ENCODE data around the gene CCDC60.

GRCh38 chr12:119589097-119589496, 254.6 kb downstream of the CCDC60 start:
- no peak for TF ChIP-seq POLR2A (IDR thresholded peaks at IDR 0.05)
- TF ChIP-seq, protein P1, sequence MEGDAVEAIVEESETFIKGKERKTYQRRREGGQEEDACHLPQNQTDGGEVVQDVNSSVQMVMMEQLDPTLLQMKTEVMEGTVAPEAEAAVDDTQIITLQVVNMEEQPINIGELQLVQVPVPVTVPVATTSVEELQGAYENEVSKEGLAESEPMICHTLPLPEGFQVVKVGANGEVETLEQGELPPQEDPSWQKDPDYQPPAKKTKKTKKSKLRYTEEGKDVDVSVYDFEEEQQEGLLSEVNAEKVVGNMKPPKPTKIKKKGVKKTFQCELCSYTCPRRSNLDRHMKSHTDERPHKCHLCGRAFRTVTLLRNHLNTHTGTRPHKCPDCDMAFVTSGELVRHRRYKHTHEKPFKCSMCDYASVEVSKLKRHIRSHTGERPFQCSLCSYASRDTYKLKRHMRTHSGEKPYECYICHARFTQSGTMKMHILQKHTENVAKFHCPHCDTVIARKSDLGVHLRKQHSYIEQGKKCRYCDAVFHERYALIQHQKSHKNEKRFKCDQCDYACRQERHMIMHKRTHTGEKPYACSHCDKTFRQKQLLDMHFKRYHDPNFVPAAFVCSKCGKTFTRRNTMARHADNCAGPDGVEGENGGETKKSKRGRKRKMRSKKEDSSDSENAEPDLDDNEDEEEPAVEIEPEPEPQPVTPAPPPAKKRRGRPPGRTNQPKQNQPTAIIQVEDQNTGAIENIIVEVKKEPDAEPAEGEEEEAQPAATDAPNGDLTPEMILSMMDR (IDR thresholded peaks at IDR 0.05), result no peak

Data from lower leg skin (tissue), 3 donors.